HG03159 (cell line): ENCODE measurements around the gene PXDN.
"Not testable (repeated sequence)": the region's sequence is repeated elsewhere in the genome, so short reads cannot be mapped to it uniquely, and the experiment has no call there.

Experiments
- ATAC-seq: cut with Tn5 transposase; IDR thresholded peaks from one replicate; pipeline ENCODE4 v1.9.1; 2021; ENCODE audit warnings: mild to moderate bottlenecking, moderate library complexity; ENCODE audit not compliant: unreplicated experiment

The PXDN gene

DNA sequence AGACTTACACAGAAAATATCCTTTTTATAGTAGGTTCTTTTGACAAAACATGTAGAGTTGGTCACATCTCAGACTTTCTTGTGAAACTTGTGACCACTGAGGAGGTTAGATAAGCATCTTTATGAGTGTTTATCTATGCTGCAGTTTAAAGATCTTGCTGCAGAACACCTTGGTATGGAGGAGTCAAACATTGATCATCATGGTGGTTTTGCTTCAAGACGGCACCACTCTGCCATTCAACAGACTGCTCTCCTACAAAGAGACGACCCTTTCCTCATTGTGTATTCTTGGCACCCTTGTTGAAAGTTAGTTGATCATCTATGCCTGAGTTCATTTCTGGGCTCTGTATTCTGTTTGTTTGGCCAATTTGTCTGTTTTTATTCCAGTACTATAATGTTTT, 20.0 kb downstream of the PXDN start:
- ATAC-seq = not testable (repeated sequence)

DNA sequence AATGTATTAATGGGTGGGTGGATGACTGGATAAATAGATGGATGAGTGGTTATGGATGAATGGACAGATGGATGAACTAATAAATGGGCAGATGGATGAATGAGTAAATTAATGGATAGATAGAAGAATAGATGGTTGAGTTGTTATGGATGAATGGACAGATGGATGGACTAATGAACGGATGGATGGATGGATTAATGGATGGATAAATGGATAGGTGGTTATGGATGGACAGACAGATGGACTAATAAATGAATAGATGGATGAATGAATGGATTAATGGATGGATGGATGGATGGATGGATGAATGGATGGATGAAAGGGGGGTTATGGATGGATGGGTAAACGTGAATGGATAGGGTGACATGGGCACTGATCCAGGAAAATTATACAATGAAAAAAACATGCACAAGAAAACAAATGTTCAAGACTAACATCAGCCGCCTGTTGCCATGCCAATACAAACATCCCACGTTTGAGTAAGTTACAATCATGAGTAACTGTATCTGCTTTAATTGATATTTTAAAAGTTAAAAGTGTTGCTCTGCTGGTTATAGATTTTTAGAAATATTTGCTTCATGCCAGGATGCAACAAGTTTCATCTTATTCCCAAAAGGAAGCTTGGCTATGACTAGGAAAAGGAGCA, 20.8 kb downstream of the PXDN start:
- no peak for ATAC-seq

GRCh38 chr2:1722692-1723091, 21.6 kb downstream of the PXDN start:
- no peak for ATAC-seq

DNA sequence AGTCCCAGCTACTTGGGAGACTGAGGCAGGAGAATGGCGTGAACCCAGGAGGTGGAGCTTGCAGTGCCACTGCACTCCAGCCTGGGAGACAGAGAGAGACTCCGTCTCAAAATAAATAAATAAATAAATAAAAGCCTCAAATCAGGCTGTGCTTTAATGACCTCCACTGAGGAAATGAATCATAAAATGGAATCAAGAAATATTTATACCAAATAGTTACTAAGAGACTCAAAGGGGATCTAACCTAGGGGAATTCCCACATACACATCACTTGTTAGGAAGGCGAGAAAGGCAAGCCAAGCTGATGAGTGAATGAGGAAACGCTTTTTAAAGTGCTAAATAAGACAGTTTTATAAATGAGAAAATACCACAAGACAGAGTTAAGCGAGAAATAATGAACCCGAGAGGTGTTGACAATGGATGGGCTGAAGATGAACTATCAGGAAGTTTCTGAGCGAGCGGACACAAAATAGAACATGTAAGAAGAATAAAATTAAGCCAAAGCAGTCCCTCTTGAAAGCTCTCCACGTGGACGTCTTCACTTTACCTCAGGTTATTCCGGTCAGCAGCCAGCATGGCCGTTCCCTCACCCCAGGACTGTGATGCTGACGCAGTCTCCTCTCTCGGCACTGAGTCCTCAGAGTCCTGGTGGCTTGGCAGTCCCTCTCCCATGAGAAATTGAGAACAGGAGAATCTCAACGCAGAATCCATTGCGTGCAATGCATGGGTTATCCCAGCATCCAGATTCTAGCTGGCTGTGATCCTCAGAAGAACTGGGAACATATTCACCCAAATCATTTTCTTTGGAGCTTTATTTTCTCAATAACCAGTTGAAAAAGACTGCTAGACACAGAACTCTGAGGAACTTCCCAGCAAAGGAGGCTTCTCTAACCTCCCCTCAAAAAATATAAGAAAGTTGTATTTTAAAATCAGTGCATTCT, 22.3 kb downstream of the PXDN start:
- ATAC-seq = no peak

- ATAC-seq = no peak
These were observed 25.7 kb downstream of the PXDN start for GRCh38 chr2:1718339-1719220.

- no peak for ATAC-seq
These were observed 27.2 kb downstream of the PXDN start for GRCh38 chr2:1717113-1717512.

GRCh38 chr2:1716441-1716840, 27.9 kb downstream of the PXDN start:
- no peak for ATAC-seq

DNA sequence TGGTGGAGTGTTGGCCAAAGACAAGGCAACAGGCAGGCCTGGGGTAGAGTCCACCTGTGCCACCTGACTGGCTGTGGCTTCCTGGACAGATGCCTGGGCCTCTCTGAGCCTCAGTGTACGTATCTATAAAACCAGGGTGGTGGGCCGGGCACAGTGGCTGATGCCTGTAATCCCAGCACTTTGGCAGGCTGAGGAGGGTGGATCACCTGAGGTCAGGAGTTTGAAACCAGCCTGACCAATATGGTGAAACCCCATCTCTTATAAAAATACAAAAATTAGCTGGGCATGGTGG, 28.4 kb downstream of the PXDN start:
- ATAC-seq = not testable (repeated sequence)

DNA sequence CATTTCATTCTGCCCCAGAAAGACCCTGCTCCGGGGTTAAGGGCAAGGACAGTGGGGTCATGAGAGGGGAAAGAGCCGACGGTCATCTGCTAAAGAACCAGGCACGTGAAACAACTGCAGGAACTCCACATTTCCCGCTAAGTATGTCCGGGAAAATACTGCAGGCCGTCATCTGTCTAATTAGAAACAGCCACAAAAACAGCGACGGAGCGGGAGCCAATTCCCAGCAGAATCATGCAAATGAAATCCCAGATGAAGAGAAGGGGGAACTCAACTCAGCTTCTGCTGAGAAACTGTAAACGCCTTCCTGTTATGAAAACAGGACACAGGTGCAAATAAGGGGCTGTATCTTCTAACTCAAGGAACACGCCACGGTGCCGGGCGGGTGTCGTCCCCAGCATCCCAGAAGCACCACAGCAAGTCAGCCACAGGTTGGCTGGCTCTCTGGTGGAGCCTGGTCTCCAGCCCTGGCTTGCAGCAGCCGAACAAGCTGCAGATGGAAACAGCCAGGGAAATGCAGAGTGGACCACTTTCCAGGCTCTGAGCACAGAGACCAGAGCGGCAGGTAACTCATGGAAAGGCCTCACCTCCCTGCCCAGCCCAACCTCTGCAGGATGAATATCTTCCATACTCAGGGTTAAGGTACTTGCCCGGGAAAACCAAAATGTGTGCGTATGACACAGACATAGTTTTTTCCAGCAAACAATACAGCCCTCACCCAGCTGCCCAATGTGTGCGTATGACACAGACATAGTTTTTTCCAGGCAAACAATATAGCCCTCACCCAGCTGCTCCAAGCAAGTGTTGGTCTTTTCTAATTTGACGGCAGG, 28.9 kb downstream of the PXDN start:
- no peak for ATAC-seq

GRCh38 chr2:1714291-1715064, 29.8 kb downstream of the PXDN start:
- ATAC-seq = no peak

GRCh38 chr2:1713839-1714236, 30.5 kb downstream of the PXDN start:
- no peak for ATAC-seq

- ATAC-seq = no peak
These were observed 31.0 kb downstream of the PXDN start for GRCh38 chr2:1713142-1713838.

GRCh38 chr2:1709946-1710560, 34.3 kb downstream of the PXDN start:
- no peak for ATAC-seq

- ATAC-seq = no peak
These were observed 35.0 kb downstream of the PXDN start for GRCh38 chr2:1709335-1709605.

- ATAC-seq = no peak
These were observed 35.6 kb downstream of the PXDN start for GRCh38 chr2:1708476-1709334.

DNA sequence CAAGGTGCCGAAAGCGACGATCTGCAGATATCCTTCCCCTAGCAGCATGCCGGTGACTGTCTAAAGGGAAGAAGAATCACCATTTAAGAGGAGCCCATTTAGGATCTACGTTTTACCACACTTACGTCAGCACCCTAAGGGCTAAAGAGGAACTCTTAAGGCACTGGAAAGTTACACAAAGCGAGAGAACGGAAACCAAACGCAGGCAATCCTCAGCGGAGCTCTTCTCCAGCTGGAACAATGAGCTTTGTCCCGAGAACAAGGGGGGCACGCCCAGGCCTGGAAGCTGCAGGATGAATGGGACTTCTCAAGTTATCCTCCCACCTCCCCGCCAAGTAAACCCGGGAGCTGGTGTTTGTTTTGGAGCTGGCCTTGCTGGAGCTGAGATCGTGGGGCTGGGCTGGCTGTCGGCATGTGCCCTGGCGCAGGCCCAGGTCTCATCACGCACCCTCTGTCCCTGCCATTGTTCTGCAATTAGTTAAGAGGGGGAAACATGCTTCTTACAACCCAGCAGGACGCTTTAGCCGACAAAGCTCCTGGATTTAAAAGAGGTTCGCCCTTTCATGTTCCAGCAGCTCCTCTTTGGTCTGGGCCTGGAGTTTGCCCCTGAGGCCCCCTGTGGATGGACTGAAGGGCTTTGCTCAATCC, 36.4 kb downstream of the PXDN start:
- no peak for ATAC-seq

GRCh38 chr2:1706089-1706841, 38.0 kb downstream of the PXDN start:
- not testable (repeated sequence) for ATAC-seq
